GM21619 (cell line): ENCODE data around the gene MED13L.
"Not testable (repeated sequence)": the region's sequence is repeated elsewhere in the genome, so short reads cannot be mapped to it uniquely, and the experiment has no call there.

ENCODE experiments used
- ATAC-seq: cut with Tn5 transposase; IDR thresholded peaks from one replicate; pipeline ENCODE4 v1.9.1; 2021; ENCODE audit not compliant: unreplicated experiment

MED13L gene

DNA sequence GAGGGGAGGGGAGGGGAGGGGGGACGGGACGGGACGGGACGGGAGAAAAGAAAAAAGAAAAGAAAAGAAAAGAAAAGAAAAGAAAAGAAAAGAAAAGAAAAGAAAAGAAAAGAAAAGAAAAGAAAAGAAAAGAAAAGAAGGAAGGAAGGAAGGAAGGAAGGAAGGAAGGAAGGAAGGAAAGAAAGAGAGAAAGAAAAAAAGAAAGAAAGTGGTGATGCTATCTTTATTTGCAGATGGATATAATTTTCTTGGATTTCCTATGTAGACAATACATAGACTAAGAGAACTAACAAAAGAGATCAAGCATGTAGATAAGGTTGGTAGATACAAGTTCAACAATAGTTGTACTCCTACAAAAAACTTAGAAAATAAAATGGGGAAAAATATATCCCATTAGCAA is 245.9 kb downstream of the MED13L start:
- ATAC-seq, result not testable (repeated sequence)

- no peak for ATAC-seq
Measured at GRCh38 chr12:116028619-116029018, 248.9 kb downstream of the MED13L start.

DNA sequence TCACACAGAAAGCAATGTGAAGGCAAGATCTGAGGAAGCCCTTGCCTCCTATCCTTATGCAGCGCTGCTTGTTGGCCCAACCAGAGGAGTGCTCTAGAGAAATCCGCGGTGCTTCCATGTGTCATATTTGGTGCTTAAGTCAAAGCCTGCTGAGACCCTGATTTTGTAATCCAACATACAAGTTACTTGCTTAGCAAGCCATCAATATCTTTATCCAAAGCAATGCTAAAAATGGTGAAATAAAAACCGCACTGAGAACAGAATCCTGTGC is 250.0 kb downstream of the MED13L start:
- no peak for ATAC-seq

DNA sequence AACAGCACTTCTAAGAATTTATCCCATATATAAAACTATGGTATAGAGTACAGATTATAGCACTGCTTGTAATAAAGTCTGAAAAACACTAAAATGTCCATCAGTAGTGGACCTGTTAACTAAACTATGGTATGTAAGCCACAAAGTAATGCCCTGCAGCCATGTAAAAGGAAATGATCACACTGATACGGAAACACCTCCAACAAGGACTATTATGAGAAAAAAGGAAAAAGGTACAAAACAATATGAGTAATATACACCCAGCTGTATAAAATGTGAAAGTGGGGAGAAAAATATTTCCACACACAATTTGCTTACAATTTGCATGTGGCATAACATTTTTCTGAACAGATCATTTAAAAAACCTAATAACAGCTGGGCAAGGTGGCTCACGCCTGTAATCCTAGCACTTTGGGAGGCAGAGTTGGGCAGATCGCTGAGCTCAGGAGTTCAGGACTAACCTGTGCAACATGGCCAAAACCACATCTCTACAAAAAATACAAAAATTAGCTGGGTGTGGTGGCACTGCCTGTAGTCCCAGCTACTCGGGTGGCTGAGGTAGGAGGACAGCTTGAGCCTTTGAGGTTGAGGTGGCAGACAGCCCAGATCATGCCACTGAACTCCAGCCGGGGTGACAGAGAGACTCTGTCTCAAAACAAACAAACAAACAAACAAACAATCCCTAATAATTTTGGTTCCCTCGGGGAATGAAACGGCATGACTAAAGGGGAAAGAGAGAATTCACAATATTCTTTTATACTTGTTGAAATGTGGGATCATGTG is 250.5 kb downstream of the MED13L start:
- ATAC-seq, result no peak

DNA sequence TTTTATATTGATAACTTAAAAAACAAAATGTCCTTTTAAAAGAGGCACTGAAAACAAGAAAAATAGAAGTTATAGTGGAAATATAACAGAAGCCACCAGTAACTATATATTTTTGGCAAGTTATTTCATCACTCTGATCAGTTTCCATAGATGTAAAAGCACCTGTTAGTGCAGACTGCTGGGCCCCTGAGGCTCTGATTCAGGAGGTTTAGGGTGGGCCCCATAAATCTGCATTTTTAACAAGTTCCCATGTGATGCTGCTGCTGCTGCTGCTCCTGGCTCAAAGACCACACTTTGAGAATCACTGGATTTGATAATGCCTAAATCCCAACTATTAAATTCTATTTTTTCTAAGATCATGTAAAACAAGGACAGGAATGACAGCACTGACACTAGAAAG is 251.1 kb downstream of the MED13L start:
- no peak for ATAC-seq

DNA sequence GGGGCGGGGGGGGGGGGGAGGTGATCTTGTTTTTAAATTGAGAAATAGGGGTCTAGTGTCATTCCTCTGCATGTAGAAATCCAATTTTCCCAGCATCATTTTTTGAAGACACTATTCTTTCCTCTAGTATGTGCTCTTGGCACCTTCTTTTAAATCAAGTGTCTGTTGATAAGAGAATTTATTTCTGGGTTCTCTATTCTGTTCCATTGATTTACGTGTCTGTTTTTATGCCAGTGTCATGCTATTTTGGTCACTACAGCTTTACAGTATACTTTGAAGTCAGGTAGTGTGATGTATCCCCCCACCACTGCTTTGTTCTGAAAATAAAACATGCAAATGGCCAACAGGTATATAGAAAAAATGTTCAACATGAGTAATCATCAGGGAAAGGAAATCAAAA is 252.7 kb downstream of the MED13L start:
- ATAC-seq, result no peak

GRCh38 chr12:116019415-116019814 is 258.1 kb downstream of the MED13L start:
- ATAC-seq, result no peak

GRCh38 chr12:116018282-116018681 is 259.2 kb downstream of the MED13L start:
- no peak for ATAC-seq

DNA sequence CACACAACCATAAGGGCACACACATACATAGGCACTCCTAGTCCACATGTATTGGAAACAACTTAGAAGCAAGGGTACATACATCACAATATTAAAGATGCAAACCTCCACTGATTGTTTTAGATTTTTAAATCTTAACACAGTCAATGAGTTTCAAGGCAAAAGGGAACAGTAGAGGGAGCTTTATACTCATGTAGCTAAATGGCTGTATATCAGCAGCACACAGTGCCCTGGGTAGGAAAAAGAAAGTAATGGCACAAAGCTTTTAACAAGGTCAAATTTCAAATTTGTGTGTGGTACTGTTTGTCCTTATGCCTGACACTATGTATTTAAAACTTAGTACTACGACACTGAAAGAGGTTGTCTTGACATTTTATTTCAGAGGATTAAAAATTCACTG is 262.0 kb downstream of the MED13L start:
- ATAC-seq, result no peak

- ATAC-seq, result no peak
Measured at GRCh38 chr12:116012757-116013156, 264.7 kb downstream of the MED13L start.

- no peak for ATAC-seq
Measured at GRCh38 chr12:116011217-116011616, 266.3 kb downstream of the MED13L start.

- no peak for ATAC-seq
Measured at GRCh38 chr12:116010467-116010866, 267.0 kb downstream of the MED13L start.

- ATAC-seq, result no peak
Measured at GRCh38 chr12:116009805-116010204, 267.7 kb downstream of the MED13L start.

DNA sequence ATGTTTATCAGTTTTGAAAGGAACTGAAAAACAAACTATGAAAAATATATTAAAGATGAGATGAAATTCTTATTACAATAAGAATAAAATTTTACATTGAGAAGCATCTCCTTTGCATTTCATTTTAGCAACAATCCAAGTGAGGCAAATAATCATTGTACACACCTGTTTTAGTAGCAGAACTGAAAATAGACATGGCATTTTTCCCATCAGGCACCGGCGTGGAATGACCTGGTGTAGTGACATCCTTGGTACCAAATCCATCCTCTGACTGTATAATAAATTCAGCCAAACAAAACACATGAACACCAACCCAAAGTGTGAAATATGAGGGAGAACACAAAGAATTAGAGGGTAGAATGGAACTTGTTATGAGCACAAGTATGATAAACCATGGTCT is 271.4 kb downstream of the MED13L start:
- no peak for ATAC-seq

- ATAC-seq, result no peak
Measured at GRCh38 chr12:116002890-116003536, 274.5 kb downstream of the MED13L start.

GRCh38 chr12:116000252-116000651 is 277.2 kb downstream of the MED13L start:
- no peak for ATAC-seq

DNA sequence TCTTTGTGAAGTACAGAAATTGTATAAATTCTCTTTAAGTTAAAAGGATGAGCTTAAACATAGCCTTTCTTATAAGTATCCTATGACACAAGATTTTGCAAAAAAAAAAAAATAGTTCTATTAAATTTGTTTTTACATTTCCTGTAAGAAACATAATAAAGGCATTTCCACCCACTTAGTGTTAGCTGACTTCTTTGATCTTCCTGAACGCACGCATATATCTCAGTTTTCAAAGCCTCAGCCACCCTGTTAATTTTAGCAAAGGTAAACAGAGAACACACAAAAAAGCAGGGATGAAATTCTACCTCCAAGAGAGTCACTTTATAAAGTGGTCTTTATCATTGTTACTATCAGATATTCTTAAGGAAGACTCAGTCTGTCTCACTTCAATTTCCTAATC is 277.9 kb downstream of the MED13L start:
- no peak for ATAC-seq

DNA sequence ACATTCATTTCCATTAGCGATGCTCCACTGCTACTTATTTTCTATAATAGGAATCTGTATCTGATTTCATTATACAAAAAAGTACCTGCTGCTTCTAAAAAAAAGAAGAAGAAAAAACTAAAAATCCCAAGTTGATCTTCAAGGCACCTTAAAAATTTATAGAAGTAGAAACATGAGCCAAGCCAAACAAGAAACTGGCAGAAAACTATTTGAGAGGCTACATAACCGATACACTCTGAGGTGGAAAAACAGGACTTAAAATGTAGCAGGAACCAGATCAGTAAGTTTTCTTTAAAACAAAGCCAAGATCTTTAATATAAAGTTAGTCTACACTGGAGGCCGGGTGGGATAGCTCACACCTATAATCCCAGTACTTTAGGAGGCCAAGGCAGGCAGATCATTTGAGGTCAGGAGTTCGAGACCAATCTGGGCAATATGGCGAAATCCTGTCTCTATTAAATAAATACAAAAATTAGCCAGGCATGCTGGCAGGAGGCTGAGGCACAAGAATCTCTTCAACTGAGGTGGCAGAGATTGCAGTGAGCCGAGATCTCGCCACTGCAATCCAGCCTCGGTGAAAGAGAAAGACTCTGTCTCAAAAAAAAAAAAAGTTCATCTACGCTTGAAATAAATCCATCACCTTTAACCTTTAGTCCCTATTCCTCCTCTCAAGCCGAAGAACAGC is 278.6 kb downstream of the MED13L start:
- no peak for ATAC-seq

DNA sequence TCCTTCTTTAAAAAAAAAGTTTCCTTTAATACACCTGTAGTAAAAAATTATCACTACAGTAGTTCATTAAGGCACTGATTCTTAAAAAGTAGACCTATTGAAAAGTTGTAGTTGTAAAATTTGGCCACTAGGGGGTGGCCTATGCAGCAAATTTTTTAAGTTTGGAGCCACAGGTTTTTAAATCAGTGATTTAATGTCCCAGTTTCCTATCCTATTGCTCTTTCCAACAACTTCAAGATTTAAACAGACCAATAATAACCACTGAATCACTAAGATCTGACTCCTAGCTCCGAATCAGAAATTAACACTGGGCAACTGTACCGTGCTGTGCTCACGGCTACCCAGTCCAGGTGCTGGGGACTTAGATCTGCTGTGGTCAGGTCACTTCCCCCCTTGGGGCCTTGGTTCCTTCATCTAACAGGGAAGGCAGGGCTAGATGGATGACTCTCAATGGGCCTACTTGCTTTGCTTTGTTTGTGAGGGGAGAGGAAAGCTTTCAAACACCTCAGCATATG is 279.3 kb downstream of the MED13L start:
- no peak for ATAC-seq

- no peak for ATAC-seq
Measured at GRCh38 chr12:115993737-115994136, 283.8 kb downstream of the MED13L start.

DNA sequence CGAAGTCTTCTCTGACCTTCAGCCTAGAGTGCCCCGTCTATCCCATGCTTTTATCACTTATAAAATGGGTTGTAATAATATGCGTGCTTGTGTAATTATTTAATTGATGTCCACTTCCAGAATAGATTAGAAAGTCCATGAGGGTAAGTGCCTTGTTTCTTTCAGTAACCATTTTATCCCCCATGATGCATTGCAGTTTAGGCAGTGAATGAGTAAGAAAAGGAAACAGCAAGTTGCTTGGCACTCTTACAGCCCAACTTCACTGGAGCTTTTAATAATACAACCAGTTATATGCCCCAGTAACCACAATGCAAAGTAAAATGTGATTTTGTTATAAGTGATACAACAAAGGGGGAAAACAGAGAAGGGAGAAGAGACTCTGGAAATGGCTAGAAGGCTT is 287.3 kb downstream of the MED13L start:
- ATAC-seq, result no peak
